ENCODE data around the gene CCDC201.

Gene CCDC201

GRCh38 chr7:45874408-45875131 lies 1.7 kb upstream of the CCDC201 start:
- Histone ChIP-seq H3K4me3 (ENCODE audit: low read length) (no peak overlapping the region), H3K27ac (ENCODE audit: low read depth, low read length) (no peak overlapping the region), H3K79me2 (ENCODE audit: control insufficient read depth, low read length) (no peaks in the 10 kb centered on the region), H3K36me3 (ENCODE audit: control insufficient read depth, low read length) (no peaks in the 10 kb centered on the region), H3K27me3 (ENCODE audit: control insufficient read depth, low read length) (peaks cover 12% of the 10 kb centered on the region), H3K9me2 (replicated peaks; ENCODE audit: control insufficient read depth, low read length) (no peaks in the 10 kb centered on the region), H3K9me3 (ENCODE audit: control insufficient read depth, insufficient read depth, low read length) (no peaks in the 10 kb centered on the region), H3K4me2 (ENCODE audit: low read length) (no peak overlapping the region), H3K4me1 (ENCODE audit: control insufficient read depth, low read length) (no peaks in the 10 kb centered on the region), H3F3A (ENCODE audit: control insufficient read depth, insufficient read depth) (no peaks in the 10 kb centered on the region), H4K20me1 (ENCODE audit: control insufficient read depth, insufficient read depth, low read depth, low read length) (no peaks in the 10 kb centered on the region)
- TF ChIP-seq CTCF (IDR thresholded peaks at IDR 0.05; ENCODE audit: low read depth, low read length, poor library complexity, severe bottlenecking) (no peak), EZH2phosphoT487 (IDR thresholded peaks at IDR 0.05; ENCODE audit: borderline replicate concordance, low read length) (no peak)

- Histone ChIP-seq H4K20me1 (ENCODE audit: control insufficient read depth, insufficient read depth, low read depth, low read length) (no peaks in the 10 kb centered on the region), H3K4me1 (ENCODE audit: control insufficient read depth, low read length) (no peaks in the 10 kb centered on the region), H3K4me3 (ENCODE audit: low read length) (no peak overlapping the region), H3F3A (ENCODE audit: control insufficient read depth, insufficient read depth) (no peaks in the 10 kb centered on the region), H3K9me2 (replicated peaks; ENCODE audit: control insufficient read depth, low read length) (no peaks in the 10 kb centered on the region), H3K27me3 (ENCODE audit: control insufficient read depth, low read length) (peaks cover 14% of the 10 kb centered on the region), H3K9me3 (ENCODE audit: control insufficient read depth, insufficient read depth, low read length) (no peaks in the 10 kb centered on the region), H3K4me2 (ENCODE audit: low read length) (no peak overlapping the region), H3K36me3 (ENCODE audit: control insufficient read depth, low read length) (no peaks in the 10 kb centered on the region), H3K79me2 (ENCODE audit: control insufficient read depth, low read length) (no peaks in the 10 kb centered on the region), H3K27ac (ENCODE audit: low read depth, low read length) (no peak overlapping the region)
- no peak for TF ChIP-seq EZH2phosphoT487 (IDR thresholded peaks at IDR 0.05; ENCODE audit: borderline replicate concordance, low read length)
- TF ChIP-seq CTCF (IDR thresholded peaks at IDR 0.05; ENCODE audit: low read depth, low read length, poor library complexity, severe bottlenecking) = no peak
Measured at GRCh38 chr7:45873355-45873754, 473 bp upstream of the CCDC201 start.

- no peaks in the 10 kb centered on the region for H3K4me1 ChIP-seq (ENCODE audit: control insufficient read depth, low read length)
- H3K9me3 ChIP-seq (ENCODE audit: control insufficient read depth, insufficient read depth, low read length) = no peaks in the 10 kb centered on the region
- TF ChIP-seq CTCF (IDR thresholded peaks at IDR 0.05; ENCODE audit: low read depth, low read length, poor library complexity, severe bottlenecking) = peak; percentile 72
- no peak for TF ChIP-seq EZH2phosphoT487 (IDR thresholded peaks at IDR 0.05; ENCODE audit: borderline replicate concordance, low read length)
- no peak overlapping the region for H3K4me3 ChIP-seq (ENCODE audit: low read length)
- no peaks in the 10 kb centered on the region for H3K79me2 ChIP-seq (ENCODE audit: control insufficient read depth, low read length)
- H3K27ac ChIP-seq (ENCODE audit: low read depth, low read length) = no peak overlapping the region
- no peak overlapping the region for H3K4me2 ChIP-seq (ENCODE audit: low read length)
- H3F3A ChIP-seq (ENCODE audit: control insufficient read depth, insufficient read depth) = no peaks in the 10 kb centered on the region
- H3K27me3 ChIP-seq (ENCODE audit: control insufficient read depth, low read length) = peaks cover 16% of the 10 kb centered on the region
- no peaks in the 10 kb centered on the region for H3K36me3 ChIP-seq (ENCODE audit: control insufficient read depth, low read length)
- no peaks in the 10 kb centered on the region for H4K20me1 ChIP-seq (ENCODE audit: control insufficient read depth, insufficient read depth, low read depth, low read length)
- no peaks in the 10 kb centered on the region for H3K9me2 ChIP-seq (replicated peaks; ENCODE audit: control insufficient read depth, low read length)
Measured at GRCh38 chr7:45872116-45873034, 507 bp downstream of the CCDC201 start.

Data from DOHH2 (cell line).